KOPT-K1 (cell line): ENCODE results near the gene DSC3.
"Not testable (repeated sequence)": the region's sequence is repeated elsewhere in the genome, so short reads cannot be mapped to it uniquely, and the experiment has no call there.

ENCODE experiments used
- H3K27ac ChIP-seq: fragments of 200-600 bp; sonication (generic); 2 replicates; pipeline ENCODE4 v1.5.1; 2016; ENCODE audit warnings: antibody characterized with exemption, mild to moderate bottlenecking, low read depth, low read length; ENCODE audit not compliant: poor library complexity, severe bottlenecking
- H3K36me3 ChIP-seq: fragments of 200-600 bp; sonication (generic); 2 replicates; pipeline ENCODE4 v1.5.1; 2017; ENCODE audit warnings: antibody characterized with exemption, mild to moderate bottlenecking, low read length, moderate library complexity; ENCODE audit not compliant: insufficient read depth
- H3K9me3 ChIP-seq: fragments of 200-600 bp; sonication (generic); 2 replicates; pipeline ENCODE4 v1.5.1; 2017; ENCODE audit warnings: antibody characterized with exemption, low read length, mild to moderate bottlenecking; ENCODE audit not compliant: insufficient read depth, poor library complexity, severe bottlenecking

The DSC3 gene

DNA sequence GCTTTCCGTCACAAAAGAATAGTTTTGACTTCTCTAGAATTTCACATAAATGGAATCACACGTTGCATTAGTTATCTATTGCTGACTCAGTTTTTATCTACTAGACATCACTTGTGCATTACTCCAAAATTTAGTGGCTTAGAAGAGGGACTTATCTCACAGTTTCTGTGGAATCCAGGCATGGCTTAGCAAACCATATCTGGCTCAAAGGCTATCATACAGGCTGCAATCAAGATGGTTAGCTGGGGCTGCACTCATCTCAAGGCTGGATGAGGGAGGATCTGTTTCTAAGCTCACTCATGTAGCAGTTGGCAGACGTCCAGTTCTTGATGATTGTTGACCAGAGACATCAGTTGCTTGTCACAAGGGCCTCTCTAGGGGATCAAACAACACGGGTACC is 6.6 kb upstream of the DSC3 start:
- no peaks in the 10 kb centered on the region for H3K9me3 ChIP-seq
- no peaks in the 10 kb centered on the region for H3K36me3 ChIP-seq
- H3K27ac ChIP-seq, result no peak overlapping the region

DNA sequence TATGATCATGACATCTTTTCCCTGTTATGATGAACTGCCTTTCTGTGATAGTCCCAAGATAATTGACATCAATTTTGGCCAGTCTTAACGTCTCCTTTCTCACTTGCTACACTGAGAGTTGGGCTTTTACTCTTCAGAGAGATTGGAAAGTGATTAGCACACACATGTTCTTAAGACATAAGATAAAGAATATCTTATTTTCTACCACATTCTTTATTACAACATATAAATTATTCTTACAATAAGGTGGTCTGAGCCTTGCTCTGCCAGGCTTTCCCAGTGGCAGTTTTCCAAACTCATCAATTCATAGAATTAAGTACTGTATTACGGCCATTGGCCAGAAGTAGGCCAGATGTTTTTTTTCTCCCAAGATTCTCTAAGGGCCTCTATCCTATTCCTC is 5.7 kb upstream of the DSC3 start:
- Histone ChIP-seq H3K9me3 (no peaks in the 10 kb centered on the region), H3K36me3 (no peaks in the 10 kb centered on the region), H3K27ac (no peak overlapping the region)

DNA sequence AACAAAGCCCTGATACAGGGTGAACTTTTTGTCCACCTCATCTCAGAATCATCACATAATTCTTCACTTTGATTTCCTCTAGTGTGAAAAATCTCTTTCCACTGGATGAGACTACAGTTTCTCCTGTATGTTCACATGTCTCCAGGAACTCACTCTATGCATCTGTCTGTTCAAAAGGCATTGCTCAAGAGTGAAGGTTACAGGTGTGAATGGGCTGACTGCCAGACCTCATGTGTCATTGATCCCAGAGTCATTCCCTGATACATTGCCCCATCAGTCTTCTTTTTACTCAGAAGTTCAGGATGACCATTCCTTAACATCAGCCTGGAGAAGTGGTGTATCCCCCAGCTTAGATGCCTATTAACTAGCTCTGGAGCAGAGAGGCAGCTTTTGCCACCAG is 4.4 kb upstream of the DSC3 start:
- H3K9me3 ChIP-seq, result no peaks in the 10 kb centered on the region
- H3K36me3 ChIP-seq, result no peaks in the 10 kb centered on the region
- no peak overlapping the region for H3K27ac ChIP-seq

DNA sequence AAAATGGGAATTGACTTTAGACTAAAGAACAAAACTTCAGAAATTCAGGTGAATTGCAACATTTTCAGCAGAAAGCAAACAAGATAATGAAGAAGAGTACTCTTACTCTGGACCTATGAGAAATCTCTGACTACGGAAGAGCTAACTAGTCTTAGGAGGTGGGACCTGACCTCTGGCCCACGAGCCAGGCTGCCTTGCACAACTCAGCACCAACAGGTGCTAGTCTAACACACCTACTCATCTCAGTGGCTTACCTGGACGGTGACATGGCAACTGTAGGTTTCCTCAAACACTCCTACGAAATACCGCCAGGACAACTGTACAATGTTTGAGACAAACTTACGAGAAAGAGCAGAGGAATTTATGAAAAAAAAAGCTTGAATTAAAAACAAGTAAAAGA is 3.1 kb upstream of the DSC3 start:
- no peaks in the 10 kb centered on the region for H3K36me3 ChIP-seq
- H3K9me3 ChIP-seq, result no peaks in the 10 kb centered on the region

DNA sequence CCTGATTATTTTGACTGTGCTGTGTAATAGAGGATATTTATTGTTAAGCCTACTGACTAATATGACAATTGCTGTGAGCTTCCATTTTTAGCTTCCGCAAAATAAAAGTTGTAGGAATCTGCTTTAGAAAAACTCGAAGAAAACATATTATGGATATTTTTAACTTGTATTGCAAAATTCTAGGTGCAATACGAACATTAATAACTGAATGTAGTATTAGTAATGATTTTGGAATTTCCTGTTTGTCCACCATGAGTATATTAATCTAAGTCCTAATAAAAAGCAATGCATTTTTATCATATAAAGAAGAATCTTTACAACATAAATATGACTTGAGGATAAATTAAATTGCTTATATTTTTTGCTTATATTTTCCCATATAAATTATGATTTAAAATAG is 2.4 kb upstream of the DSC3 start:
- Histone ChIP-seq H3K9me3 (no peaks in the 10 kb centered on the region), H3K36me3 (no peaks in the 10 kb centered on the region), H3K27ac (no peak overlapping the region)

More for the DNA sequence above, 3.1 kb upstream of the DSC3 start:
- no peak overlapping the region for H3K27ac ChIP-seq

DNA sequence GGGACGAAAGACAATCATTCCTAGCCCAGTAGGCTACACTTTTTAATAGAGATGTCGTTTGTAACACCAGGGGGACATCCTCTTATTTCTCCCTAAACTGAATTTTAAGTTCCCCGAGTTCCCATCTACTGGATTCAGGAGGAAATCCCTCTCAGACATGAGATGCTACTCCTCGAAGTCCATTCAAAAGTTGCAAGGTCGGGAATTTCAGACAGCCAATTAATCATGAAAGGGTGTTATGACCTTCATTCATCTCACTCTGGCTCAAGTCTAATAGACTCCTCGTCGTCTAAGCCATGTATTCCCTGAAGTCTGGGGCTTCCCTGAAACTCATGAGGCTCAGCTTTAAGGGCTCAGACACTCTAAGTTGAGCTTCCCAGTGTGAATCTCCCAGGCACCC is 1.2 kb upstream of the DSC3 start:
- Histone ChIP-seq H3K9me3 (no peaks in the 10 kb centered on the region), H3K36me3 (no peaks in the 10 kb centered on the region), H3K27ac (no peak overlapping the region)

DNA sequence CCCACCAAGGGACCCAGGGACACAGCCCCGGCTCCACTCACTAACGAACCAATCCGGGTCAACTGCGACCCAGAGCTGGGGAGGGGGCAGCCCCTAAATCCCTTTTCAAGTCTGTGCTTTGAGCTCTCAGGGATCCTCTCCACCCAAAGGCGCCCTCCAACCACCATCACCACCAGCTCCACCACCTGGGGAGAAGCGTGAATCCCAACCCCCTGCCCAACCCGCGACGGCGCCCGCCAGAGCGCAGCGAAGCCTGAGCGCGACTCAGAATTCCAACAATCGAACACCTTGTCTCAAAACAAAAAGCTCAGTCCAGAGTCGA is 497 bp downstream of the DSC3 start:
- H3K9me3 ChIP-seq, result no peaks in the 10 kb centered on the region
- H3K27ac ChIP-seq, result no peak overlapping the region
- no peaks in the 10 kb centered on the region for H3K36me3 ChIP-seq

DNA sequence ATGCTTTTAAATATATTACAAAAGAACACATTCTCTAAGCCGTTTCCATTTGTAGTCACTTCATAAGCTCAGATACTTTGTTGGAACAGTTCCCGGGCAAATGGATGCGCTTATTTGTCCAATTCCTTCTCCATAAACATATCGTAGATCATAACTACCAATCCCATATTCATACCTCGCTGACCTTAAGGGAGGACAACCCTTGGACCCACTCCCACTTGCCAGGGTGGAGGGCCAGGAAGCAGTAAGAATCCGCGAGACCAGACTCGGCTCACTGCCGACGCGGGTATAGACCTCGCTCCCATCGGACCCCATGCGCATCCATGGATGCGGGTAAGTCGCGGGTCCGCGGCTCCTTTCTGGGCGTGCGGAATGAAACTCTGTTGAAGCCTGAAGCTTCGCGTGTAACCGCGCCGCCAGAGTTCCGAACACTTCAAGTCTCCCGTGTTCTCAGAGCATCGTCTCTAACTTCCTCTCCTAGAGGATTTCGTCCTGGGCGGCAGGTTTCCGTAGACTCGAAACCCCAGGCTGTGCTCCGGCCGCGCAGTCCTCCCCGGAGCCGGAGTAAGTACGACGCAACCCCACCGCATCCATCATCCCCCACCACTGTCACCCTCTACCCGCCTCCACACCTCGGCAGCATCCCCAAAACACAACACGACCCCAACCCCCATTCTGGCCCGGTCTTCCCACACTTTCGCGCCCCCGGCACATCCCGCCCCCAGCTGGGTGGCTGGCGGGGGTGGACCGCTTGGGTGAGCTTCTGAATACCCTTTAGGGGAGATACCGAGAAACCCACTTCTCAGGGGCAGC is 1.1 kb downstream of the DSC3 start:
- Histone ChIP-seq H3K9me3 (no peaks in the 10 kb centered on the region), H3K36me3 (no peaks in the 10 kb centered on the region), H3K27ac (no peak overlapping the region)

DNA sequence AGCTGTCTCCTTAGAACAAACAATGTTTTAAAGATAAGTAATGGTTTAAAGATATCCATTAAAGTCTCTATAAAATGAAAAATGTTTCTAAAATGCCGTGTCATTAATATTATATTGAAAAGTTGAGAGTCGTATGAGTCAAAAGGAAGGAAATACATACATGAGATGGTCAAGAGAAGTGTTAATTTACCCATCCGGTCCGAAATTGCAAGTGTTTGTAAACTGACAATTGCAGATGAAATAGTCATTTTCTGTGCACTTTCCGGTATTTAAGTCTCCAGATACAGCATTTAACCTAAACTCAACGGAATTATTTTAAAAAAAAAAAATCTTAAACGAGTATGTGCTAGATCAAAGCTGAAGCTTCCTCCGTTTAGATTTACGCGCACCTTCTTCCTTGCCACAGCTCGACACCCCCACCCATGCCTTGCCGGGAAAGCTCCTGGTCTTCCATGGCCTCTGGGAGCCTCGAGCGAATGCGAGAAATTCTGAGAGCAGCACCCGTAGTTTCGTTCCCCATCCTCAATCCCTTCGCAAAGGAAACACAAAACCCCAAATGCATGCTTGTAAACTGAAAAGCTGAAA is 1.8 kb downstream of the DSC3 start:
- no peak overlapping the region for H3K27ac ChIP-seq

DNA sequence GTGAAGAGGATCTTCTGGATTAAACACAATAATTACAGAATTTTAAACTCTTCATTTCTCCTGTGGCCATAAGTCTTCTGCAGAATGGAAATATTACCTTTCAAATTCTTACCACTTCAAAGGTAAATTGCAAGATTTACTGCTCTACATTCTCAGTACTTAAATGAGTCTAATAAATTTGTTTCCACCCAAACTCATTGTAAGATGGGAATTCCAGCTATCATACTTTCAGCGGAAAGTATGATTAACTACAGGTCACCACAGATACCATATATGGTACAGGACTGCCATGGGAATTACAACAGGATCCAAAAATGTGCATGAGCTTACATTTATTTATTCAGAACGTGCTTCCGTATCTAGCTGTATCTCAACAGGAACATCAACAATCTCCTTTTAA is 3.1 kb downstream of the DSC3 start:
- no peaks in the 10 kb centered on the region for H3K36me3 ChIP-seq
- no peaks in the 10 kb centered on the region for H3K9me3 ChIP-seq
- H3K27ac ChIP-seq, result no peak overlapping the region

More for the DNA sequence above, 1.8 kb downstream of the DSC3 start:
- Histone ChIP-seq H3K36me3 (no peaks in the 10 kb centered on the region), H3K9me3 (no peaks in the 10 kb centered on the region)

DNA sequence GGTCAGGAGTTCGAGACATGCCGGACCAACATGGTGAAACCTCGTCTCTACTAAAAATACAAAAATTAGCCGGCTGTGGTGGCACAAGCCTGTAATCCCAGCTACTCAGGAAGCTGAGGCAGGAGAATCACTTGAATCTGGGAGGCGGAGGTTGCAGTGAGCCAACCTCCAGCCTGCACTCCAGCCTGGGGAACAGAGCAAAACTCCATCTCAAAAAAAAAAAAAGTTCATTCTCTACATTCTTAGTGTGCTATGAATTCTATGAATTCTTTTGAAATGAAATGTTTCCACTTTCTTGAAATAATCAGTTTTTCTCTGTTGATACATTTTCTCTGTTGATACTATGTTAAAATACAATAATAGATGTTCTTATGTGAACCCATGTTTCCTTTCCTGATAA is 4.9 kb downstream of the DSC3 start:
- H3K36me3 ChIP-seq, H3K9me3 ChIP-seq, H3K27ac ChIP-seq: not testable (repeated sequence)

DNA sequence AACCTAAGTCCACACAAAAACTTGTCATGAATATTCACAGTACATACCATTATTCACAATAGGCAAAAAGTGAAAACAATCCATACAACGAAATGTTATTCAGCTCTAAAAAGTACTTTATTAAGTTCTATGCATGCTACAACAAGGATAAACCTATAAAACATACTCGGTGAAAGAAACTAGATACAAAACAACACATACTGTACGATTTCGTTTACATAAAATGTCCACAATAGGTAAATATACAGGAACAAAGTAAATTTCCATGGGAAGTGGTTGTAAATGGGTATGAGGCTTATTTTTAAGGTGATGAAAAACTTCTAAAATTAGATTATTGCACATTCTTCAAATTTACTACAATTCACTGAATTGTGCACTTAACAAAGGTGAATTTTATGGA is 8.0 kb downstream of the DSC3 start:
- Histone ChIP-seq H3K9me3 (no peaks in the 10 kb centered on the region), H3K27ac (no peak overlapping the region), H3K36me3 (no peaks in the 10 kb centered on the region)

DNA sequence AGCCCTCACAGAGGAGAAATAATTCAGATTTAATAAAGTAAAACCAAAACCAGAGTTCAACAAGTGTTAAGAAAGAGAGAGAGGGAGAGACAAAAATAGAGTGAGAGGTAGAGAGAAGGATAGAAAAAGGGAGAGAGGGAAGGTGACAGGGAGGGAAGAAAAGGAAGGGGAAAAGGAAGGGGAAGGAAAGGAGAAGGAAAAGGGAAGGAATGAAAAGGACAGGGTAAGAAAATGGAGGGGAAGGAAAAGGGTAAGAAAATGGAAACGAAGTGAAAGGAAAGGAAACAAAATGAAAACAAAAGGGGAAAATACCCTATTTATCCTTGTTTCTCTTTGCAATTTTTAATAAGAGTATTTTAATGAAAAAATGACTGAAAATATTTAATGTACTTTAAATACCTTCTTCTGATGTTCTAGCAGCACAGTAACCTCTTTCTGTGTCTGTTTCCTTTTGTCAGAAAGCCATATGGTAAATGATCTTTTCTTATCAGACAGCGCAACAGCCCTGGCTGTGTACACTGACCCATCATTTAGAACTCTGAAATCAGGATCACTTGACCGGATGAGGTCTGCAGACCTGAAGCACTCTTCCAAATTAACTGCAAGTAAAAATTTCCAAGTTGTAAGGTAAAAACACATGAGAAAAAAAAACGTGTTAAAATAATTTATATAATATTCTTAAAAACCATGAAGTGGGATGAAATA is 11.8 kb downstream of the DSC3 start:
- no peak overlapping the region for H3K27ac ChIP-seq
- H3K9me3 ChIP-seq, result no peaks in the 10 kb centered on the region
- H3K36me3 ChIP-seq, result no peaks in the 10 kb centered on the region

DNA sequence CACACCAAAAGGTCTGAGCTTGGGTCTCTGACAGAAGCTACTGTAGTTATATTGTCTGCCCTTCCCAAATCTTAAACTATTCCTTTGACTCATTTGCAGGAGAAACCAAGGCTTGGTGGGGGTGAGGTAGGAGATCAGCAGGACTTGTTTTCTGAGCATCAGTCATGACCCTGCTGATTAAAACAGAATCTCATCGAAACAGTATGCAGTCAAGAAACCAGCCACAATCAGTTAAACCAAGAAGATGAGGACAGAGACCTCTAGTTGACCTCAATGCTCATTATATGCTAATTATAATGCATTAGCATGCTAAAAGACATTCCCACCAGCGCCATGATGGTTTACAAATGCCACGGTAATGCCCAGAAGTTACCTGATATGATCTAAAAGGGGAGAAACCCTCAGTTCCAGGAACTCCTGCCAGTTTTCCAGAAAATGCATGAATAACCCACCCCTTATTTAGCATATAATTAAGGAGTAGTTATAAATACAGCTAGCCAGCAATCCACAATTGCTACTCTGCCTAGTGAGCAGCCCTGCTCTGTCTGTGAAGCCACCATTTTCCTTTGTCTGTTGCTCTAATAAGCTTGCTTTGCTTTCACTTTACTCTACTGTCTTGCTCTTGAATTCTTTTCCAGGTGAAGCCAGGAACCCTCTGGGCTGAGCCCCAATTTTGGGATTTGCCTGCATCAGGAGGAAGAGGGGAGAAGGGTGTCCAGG is 26.7 kb downstream of the DSC3 start:
- H3K27ac ChIP-seq, result no peak overlapping the region
- no peaks in the 10 kb centered on the region for H3K36me3 ChIP-seq
- no peaks in the 10 kb centered on the region for H3K9me3 ChIP-seq

DNA sequence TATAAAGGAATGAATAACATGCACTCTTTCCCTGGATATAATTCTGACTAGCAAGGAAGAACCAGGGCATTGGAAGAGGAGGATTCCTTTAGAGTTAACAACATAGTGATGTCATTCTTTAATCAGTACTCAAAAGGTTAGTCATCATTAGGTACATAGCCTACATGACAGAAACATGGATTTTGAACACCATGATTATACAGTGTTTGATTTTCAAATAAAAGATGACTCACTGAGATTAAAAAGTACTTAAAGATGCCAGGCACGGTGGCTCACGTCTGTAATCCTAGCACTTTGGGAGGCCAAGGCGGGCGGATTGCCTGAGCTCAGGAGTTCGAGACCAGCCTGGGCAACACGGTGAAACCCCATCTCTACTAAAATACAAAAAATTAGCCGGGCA is 31.1 kb downstream of the DSC3 start:
- not testable (repeated sequence) for H3K27ac ChIP-seq, H3K9me3 ChIP-seq, H3K36me3 ChIP-seq
